ENCODE measurements around the gene EFHC1.

DNA sequence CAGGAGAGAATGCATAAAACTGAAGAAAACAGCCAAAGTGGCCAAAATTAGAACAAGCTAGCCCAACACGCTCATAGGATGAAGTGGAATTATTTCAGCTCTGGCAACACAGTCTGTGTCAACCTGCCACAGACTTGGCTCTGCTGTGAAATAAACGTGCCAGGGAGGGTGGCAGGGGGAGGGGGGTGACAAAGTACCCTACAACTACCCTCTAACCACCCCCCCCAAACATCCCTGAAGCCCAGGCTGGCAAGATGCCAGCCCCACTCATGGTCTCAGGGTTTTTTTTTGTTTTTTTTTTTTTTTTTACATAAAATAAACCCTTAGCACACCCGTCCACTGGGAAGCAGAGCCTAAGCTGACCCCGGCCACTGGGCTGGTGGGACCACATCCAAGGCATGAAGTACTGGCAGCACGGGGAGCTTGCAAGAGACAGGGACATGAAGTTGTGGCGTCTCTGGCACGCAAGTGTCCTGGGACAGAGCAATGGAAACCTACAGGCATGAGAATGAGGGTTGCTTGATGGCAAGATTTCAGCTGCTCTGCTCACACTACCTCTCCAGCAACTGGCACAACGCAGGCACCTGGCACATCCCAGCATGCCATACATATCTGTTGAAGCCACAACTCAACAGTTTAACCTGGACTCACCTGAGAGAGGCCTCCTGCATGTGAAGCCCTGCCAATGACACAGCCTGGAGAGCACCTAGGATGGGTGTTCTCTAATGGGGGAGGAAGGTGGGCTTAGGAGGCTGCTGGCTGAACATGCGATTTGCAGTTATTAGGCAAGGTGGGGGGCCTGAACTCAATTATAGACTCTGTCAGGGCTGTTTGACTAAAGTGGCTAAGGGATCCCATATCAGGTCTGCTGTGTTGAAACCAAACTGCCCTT, 80.3 kb downstream of the EFHC1 start:
- TF ChIP-seq CTCF (conservative IDR thresholded peaks at IDR 0.05; ENCODE audit: low read length) (no peak), EZH2phosphoT487 (IDR thresholded peaks at IDR 0.05; ENCODE audit: borderline replicate concordance, low read depth, low read length) (no peak)
